Measurements from ENCODE around the gene IGFLR1. TPM values are rescaled to one million over a fixed set of nuclear protein-coding genes. Genes with fewer than 3 reads are reported as not detected.

The IGFLR1 gene
- total and polyA plus RNA-seq, 2 of the 4 experiments (the other 2 are of a cell fraction): 0.72 to 2.7 TPM

DNA sequence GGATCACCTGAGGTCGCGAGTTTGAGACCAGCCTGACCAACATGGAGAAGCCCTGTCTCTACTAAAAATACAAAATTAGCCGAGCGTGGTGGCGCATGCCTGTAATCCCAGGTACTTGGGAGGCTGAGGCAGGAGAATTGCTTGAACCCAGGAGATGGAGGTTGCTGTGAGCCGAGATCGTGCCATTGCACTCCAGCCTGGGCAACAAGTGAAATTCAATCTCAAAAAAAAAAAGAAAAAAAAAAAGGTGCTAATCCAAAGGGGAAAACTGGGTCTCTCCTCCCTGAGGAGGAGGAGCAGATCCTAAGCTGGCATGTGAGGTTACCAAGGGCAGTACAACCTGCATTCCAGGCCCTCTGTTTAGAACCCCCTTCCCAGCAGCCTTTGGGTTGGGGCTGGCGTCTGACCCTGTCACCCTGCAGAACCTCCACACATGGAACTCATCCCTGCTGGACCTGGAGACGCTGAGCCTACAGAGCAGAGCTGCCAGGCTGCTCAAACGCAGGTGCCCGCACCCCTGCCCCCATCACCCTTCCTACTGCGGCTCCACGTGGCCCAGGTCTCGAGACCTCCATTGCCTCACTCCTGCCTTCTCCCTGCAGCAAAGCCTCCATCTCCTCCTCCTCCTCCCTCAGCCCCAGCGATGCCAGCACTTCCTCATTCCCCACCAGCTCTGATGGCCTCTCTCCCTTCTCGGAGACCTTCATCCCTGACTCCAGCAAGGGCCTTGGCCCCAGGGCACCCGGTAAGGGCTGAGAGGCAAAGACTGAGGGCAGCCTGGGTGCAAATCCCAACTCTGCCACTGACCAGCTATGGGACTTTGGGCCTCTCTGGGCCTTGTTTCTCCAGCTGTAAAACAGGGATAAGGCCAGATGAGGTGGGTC, 22.4 kb upstream of the IGFLR1 start:
- H3K18ac ChIP-seq (ENCODE audit: low read depth, low read length): no peak overlapping the region
- 95% methylated on average over 8 of the region's 17 CpGs; no CpG with 5 or more reads in 1 of the 2 experiments for WGBS, 2 experiments (ENCODE audit: extremely low coverage in 2 of 2, insufficient read length in 1 of 2)
- H3K4me3 ChIP-seq (ENCODE audit: insufficient read depth, low read depth, low read length): no peak overlapping the region
- intact Hi-C loops (cut with micrococcal nuclease): no loop called here
- DNase-seq: no peak
- H3K4me1 ChIP-seq (ENCODE audit: control insufficient read depth, insufficient read depth, low read length): no peaks in the 10 kb centered on the region
- dilution Hi-C loops (cut with HindIII; ENCODE audit: low sequenced_read_pairs, unreplicated experiment): no loop called here
- H3K23ac ChIP-seq (ENCODE audit: low read depth, low read length): no peak overlapping the region
- H3K14ac ChIP-seq (replicated peaks; ENCODE audit: low read depth, low read length): no peak overlapping the region
- H4K8ac ChIP-seq (ENCODE audit: low read depth in 2 of 2, low read length in 2 of 2): no peak overlapping the region
- no peaks in the 10 kb centered on the region; the same call in 1 of the 2 replicates for H4K20me1 ChIP-seq (ENCODE audit: insufficient read depth, low read length)
- no peak overlapping the region for H4K5ac ChIP-seq (ENCODE audit: low read depth, low read length)
- H3K79me1 ChIP-seq (ENCODE audit: low read depth in 1 of 2, low read length in 2 of 2): peaks cover 11 to 14% of the 10 kb centered on the region in 2 experiments
- no peak overlapping the region for H2AFZ ChIP-seq (replicated peaks; ENCODE audit: low read length, poor library complexity)
- no peak overlapping the region for H2BK120ac ChIP-seq (ENCODE audit: low read depth, low read length)
- ChIA-PET POLR2A (ENCODE audit: unreplicated experiment) (no interaction called here), CTCF (no interaction called here)
- H2AK5ac ChIP-seq (ENCODE audit: low read depth, low read length): no peak overlapping the region
- H3K27ac ChIP-seq (ENCODE audit: insufficient read depth, low read length): no peak overlapping the region
- no peak overlapping the region for H2AK9ac ChIP-seq (replicated peaks; ENCODE audit: low read depth, low read length, poor library complexity)
- in situ Hi-C loops (cut with MboI; ENCODE audit: low sequenced_read_pairs): no loop called here
- no peak for ATAC-seq (ENCODE audit: low read depth)
- H3K27me3 ChIP-seq (ENCODE audit: control insufficient read depth, insufficient read depth, low read length): no peaks in the 10 kb centered on the region
- no peak overlapping the region for H2BK5ac ChIP-seq (ENCODE audit: low read depth, low read length, poor library complexity, severe bottlenecking)
- H2BK15ac ChIP-seq (ENCODE audit: low read depth, low read length): no peak overlapping the region
- H3K4me2 ChIP-seq (ENCODE audit: low read depth, low read length): no peak overlapping the region
- no peak overlapping the region for H2BK20ac ChIP-seq (ENCODE audit: low read depth, low read length)
- no peak overlapping the region for H3K56ac ChIP-seq (ENCODE audit: extremely low read depth, insufficient read depth, low read length)
- H3K9ac ChIP-seq (ENCODE audit: low read depth, low read length): no peak overlapping the region
- H4K91ac ChIP-seq (ENCODE audit: insufficient read depth, low read depth, low read length): no peak overlapping the region
- no peaks in the 10 kb centered on the region for H3K9me3 ChIP-seq (ENCODE audit: control insufficient read depth, insufficient read depth, low read length)
- H3K4ac ChIP-seq (ENCODE audit: low read depth, low read length): no peak overlapping the region
- BruUV-seq (replicated peaks): no TSS peak
- peaks cover 6% of the 10 kb centered on the region; the same call in 1 of the 2 replicates for H3K9me1 ChIP-seq (ENCODE audit: insufficient read depth, low read length)
- H3K36me3 ChIP-seq (ENCODE audit: control insufficient read depth, insufficient read depth, low read length): peaks cover 28% of the 10 kb centered on the region
- TF ChIP-seq FOS (IDR thresholded peaks at IDR 0.05; ENCODE audit: low read depth, low read length): no peak
- TF ChIP-seq MAFK (IDR thresholded peaks at IDR 0.05; ENCODE audit: low read depth, low read length): no peak
- TF ChIP-seq BHLHE40 (IDR thresholded peaks at IDR 0.05; ENCODE audit: low read depth, low read length): no peak
- no peak for TF ChIP-seq NFE2L2 (IDR thresholded peaks at IDR 0.05; ENCODE audit: low read depth, low read length)
- TF ChIP-seq MXI1 (IDR thresholded peaks at IDR 0.05; ENCODE audit: borderline replicate concordance, low read depth, low read length): no peak
- TF ChIP-seq, protein P1, sequence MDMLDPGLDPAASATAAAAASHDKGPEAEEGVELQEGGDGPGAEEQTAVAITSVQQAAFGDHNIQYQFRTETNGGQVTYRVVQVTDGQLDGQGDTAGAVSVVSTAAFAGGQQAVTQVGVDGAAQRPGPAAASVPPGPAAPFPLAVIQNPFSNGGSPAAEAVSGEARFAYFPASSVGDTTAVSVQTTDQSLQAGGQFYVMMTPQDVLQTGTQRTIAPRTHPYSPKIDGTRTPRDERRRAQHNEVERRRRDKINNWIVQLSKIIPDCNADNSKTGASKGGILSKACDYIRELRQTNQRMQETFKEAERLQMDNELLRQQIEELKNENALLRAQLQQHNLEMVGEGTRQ (IDR thresholded peaks at IDR 0.05; ENCODE audit: low read depth, low read length): no peak
- no peak for TF ChIP-seq POLR2A (IDR thresholded peaks at IDR 0.05; ENCODE audit: low read depth, low read length)
- no peak for TF ChIP-seq RAD21 (IDR thresholded peaks at IDR 0.05; ENCODE audit: low read length)
- TF ChIP-seq, protein P2, sequence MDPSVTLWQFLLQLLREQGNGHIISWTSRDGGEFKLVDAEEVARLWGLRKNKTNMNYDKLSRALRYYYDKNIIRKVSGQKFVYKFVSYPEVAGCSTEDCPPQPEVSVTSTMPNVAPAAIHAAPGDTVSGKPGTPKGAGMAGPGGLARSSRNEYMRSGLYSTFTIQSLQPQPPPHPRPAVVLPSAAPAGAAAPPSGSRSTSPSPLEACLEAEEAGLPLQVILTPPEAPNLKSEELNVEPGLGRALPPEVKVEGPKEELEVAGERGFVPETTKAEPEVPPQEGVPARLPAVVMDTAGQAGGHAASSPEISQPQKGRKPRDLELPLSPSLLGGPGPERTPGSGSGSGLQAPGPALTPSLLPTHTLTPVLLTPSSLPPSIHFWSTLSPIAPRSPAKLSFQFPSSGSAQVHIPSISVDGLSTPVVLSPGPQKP (IDR thresholded peaks at IDR 0.05; ENCODE audit: borderline replicate concordance, low read depth, low read length): no peak
- no peak for TF ChIP-seq MAZ (IDR thresholded peaks at IDR 0.05; ENCODE audit: borderline replicate concordance, low read depth, low read length)
- no peak for TF ChIP-seq CHD1 (IDR thresholded peaks at IDR 0.05; ENCODE audit: low read depth, low read length)
- no peak for TF ChIP-seq RFX5 (IDR thresholded peaks at IDR 0.05; ENCODE audit: low read depth, low read length)
- TF ChIP-seq SMC3 (IDR thresholded peaks at IDR 0.05; ENCODE audit: low read depth, low read length): no peak
- no peak for TF ChIP-seq CEBPB (IDR thresholded peaks at IDR 0.05; ENCODE audit: low read depth, low read length)
- TF ChIP-seq, protein P3, sequence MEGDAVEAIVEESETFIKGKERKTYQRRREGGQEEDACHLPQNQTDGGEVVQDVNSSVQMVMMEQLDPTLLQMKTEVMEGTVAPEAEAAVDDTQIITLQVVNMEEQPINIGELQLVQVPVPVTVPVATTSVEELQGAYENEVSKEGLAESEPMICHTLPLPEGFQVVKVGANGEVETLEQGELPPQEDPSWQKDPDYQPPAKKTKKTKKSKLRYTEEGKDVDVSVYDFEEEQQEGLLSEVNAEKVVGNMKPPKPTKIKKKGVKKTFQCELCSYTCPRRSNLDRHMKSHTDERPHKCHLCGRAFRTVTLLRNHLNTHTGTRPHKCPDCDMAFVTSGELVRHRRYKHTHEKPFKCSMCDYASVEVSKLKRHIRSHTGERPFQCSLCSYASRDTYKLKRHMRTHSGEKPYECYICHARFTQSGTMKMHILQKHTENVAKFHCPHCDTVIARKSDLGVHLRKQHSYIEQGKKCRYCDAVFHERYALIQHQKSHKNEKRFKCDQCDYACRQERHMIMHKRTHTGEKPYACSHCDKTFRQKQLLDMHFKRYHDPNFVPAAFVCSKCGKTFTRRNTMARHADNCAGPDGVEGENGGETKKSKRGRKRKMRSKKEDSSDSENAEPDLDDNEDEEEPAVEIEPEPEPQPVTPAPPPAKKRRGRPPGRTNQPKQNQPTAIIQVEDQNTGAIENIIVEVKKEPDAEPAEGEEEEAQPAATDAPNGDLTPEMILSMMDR (conservative IDR thresholded peaks at IDR 0.05; ENCODE audit: low read depth, low read length): no peak
